Ovary (tissue), 9 donors: ENCODE results near the gene SSPN. TPM values are rescaled to one million over a fixed set of nuclear protein-coding genes. Genes with fewer than 3 reads are reported as not detected.

Source experiments
- DNase-seq, 5 donors: peaks; one replicate each; pipeline ENCODE4 v3.0.0-alpha.2; 2019 to 2020
- H3K27ac ChIP-seq, 2 donors: fragments of 200-600 bp; one replicate each; pipeline versions ENCODE4 v1.5.1 to v1.8.0; 2019 to 2022
- H3K27me3 ChIP-seq: fragments of 200-600 bp; one replicate; pipeline ENCODE4 v1.8.0; 2022
- H3K36me3 ChIP-seq: fragments of 200-600 bp; sonication (generic); one replicate; pipeline ENCODE4 v1.5.1; 2019
- H3K4me1 ChIP-seq: one replicate; pipeline ENCODE4 v1.8.1; 2013; ENCODE audit warnings: mild to moderate bottlenecking, moderate library complexity; ENCODE audit not compliant: insufficient read depth
- H3K4me3 ChIP-seq: fragments of 200-600 bp; sonication (generic); one replicate; pipeline ENCODE4 v1.5.1; 2017
- H3K9me3 ChIP-seq, 2 donors: fragments of 200-600 bp in 1 of 2; sonication (generic) in 1 of 2; one replicate each; pipeline versions ENCODE4 v1.5.1 to v1.8.1; 2013 to 2019; ENCODE audit warnings: mild to moderate bottlenecking in 1 of 2, moderate library complexity in 1 of 2
- CTCF ChIP-seq, 3 donors: fragments of 450-650 bp in 2 of 3; fragments of 200-600 bp in 1 of 3; IDR thresholded peaks; one replicate each; pipeline versions ENCODE4 v1.5.1 to v1.8.0; 2016 to 2022; ENCODE audit warnings: antibody characterized with exemption in 3 of 3, mild to moderate bottlenecking in 1 of 3
- EP300 ChIP-seq: sonication (generic); formaldehyde crosslinking; IDR thresholded peaks from one replicate; pipeline ENCODE4 v1.6.1; 2017; ENCODE audit warnings: antibody characterized with exemption
- POLR2A ChIP-seq: fragments of 450-650 bp; IDR thresholded peaks from one replicate; pipeline ENCODE4 v1.6.1; 2017; ENCODE audit warnings: antibody characterized with exemption, mild to moderate bottlenecking, moderate library complexity
- WGBS, 3 donors: extraction: QIAGEN DNeasy Blood & Tissue Kit in 1 of 3; methylation state at CpG; one replicate each; pipeline versions ENCODE4 v1.1.5 to v1.1.7; 2013 to 2017; 5-methylcytosine and 5-hydroxymethylcytosine counted together
- intact Hi-C, 4 donors: fragments of 100-400 bp; cut with DNase I; formaldehyde crosslinking; loops; one replicate each; pipeline versions ENCODE4 v1.11.0 to v1.15.1; 2022 to 2023
- polyA plus RNA-seq, 2 donors: library from polyadenylated mRNA; stranded (reverse); fragments of 200-250 nt in 1 of 2; fragments of 350-450 nt in 1 of 2; fragmentation: Illumina TruSeq in 1 of 2; extraction: RNeasy Lipid Tissue Mini Kit (QIAGEN cat#74804) in 1 of 2; gene quantifications; one replicate each; pipeline ENCODE4 v1.2.3, GENCODE V29; 2013 to 2014
- total RNA-seq, 7 donors: library from RNA; depleted of rRNA in 2 of 7; stranded (reverse); fragments of >200 nt in 2 of 7; fragmentation: NEBNext Ultra II Directional in 3 of 7; extraction: Animal tissue kit (Norgen Biotek cat#: 25700) in 3 of 7; gene quantifications; one replicate each; pipeline versions ENCODE4 v1.1.0 to v1.2.4, GENCODE V29; 2016 to 2023
- donor health status: DM: no; HTN: no; CAD: no; lungs with moderate emphysema.
- donor health status: DM: no; HTN: no; CAD: no.
- donor health status: Bipolar disorder and iron deficiency.
- donor health status: DM: yes; HTN: yes; CAD: no.
- donor health status: DM: no; HTN: no; CAD: no.
- donor health status: DM: yes; HTN: yes; CAD: no.

SSPN gene
- total and polyA plus RNA-seq, 9 donors: 17.0 to 68.0 (median 38.2) TPM

GRCh38 chr12:26193539-26193938, 1.8 kb upstream of the SSPN start:
- Histone ChIP-seq H3K27me3 (no peaks in the 10 kb centered on the region), H3K4me1 (peaks cover 6% of the 10 kb centered on the region), H3K27ac (no peak overlapping the region), H3K4me3 (no peak overlapping the region), H3K36me3 (no peaks in the 10 kb centered on the region), H3K9me3 (no peaks in the 10 kb centered on the region)
- no peak for DNase-seq
- intact Hi-C loops: loop anchor here in 2 of 4 donors (10.0 kb wide), 3 partner anchors 69 to 121 kb away; partner anchors contain the start of gene BHLHE41 (in 1 of the 2)
- TF ChIP-seq CTCF (IDR thresholded peaks at IDR 0.05) (no peak), EP300 (no peak), POLR2A (no peak)
- WGBS, 3 donors: 92 to 98% (median 95%) methylated on average over 1 of the region's 1 CpG

- H3K27me3 ChIP-seq: no peaks in the 10 kb centered on the region
- peak; percentile 48 to 70 (median 59) for DNase-seq
- H3K36me3 ChIP-seq: no peaks in the 10 kb centered on the region
- peak overlapping the region; percentile 59 for H3K4me3 ChIP-seq
- H3K4me1 ChIP-seq: peaks cover 7% of the 10 kb centered on the region
- intact Hi-C loops: loop anchor here in 3 of 4 donors (5.0 to 10.0 kb wide), 4 partner anchors 69 to 119 kb away; partner anchors contain the start of gene BHLHE41 (in 2 of the 3)
- no peaks in the 10 kb centered on the region for H3K9me3 ChIP-seq
- H3K27ac ChIP-seq: peak overlapping the region; percentile 72 to 86
- WGBS, 3 donors: 0 to 1% (median 0%) methylated on average over 31 to 45 of the region's 45 CpGs
- TF ChIP-seq POLR2A: no peak
- TF ChIP-seq CTCF (IDR thresholded peaks at IDR 0.05): no peak
- TF ChIP-seq EP300: no peak
Measured at GRCh38 chr12:26195641-26196420, 458 bp downstream of the SSPN start.

- H3K36me3 ChIP-seq: no peaks in the 10 kb centered on the region
- TF ChIP-seq CTCF (IDR thresholded peaks at IDR 0.05): no peak
- TF ChIP-seq POLR2A: no peak
- no peak for TF ChIP-seq EP300
- intact Hi-C loops: loop anchor here in 3 of 4 donors (5.0 to 10.0 kb wide), 4 partner anchors 69 to 118 kb away; partner anchors contain the start of gene BHLHE41 (in 2 of the 3)
- 17 to 24% (median 20%) methylated on average over 5 of the region's 5 CpGs for WGBS, 3 donors
- DNase-seq: peak in 1 of 5 donors; percentile 30
- H3K9me3 ChIP-seq: no peaks in the 10 kb centered on the region
- H3K27me3 ChIP-seq: no peaks in the 10 kb centered on the region
- H3K4me3 ChIP-seq: peak overlapping the region; percentile 59
- peak overlapping the region; percentile 72 to 86 for H3K27ac ChIP-seq
- H3K4me1 ChIP-seq: peaks cover 7% of the 10 kb centered on the region
Measured at GRCh38 chr12:26196421-26196716, 996 bp downstream of the SSPN start.

GRCh38 chr12:26197832-26198231, 2.5 kb downstream of the SSPN start:
- no peak overlapping the region for H3K27ac ChIP-seq
- peaks cover 7% of the 10 kb centered on the region for H3K4me1 ChIP-seq
- no peak overlapping the region for H3K4me3 ChIP-seq
- no peaks in the 10 kb centered on the region for H3K36me3 ChIP-seq
- no peak for TF ChIP-seq POLR2A
- TF ChIP-seq EP300: no peak
- no peak for TF ChIP-seq CTCF (IDR thresholded peaks at IDR 0.05)
- no peaks in the 10 kb centered on the region for H3K27me3 ChIP-seq
- 80 to 89% (median 87%) methylated on average over 3 of the region's 3 CpGs for WGBS, 3 donors
- intact Hi-C loops: loop anchor here in 3 of 4 donors (5.0 to 10.0 kb wide), 4 partner anchors 71 to 117 kb away; partner anchors contain the start of gene BHLHE41 (in 2 of the 3)
- no peak for DNase-seq
- no peaks in the 10 kb centered on the region for H3K9me3 ChIP-seq
